DOHH2 (cell line): ENCODE results near the gene CAMK2D.

Experiments used
- H3F3A ChIP-seq: fragments of 200-600 bp; sonication (generic), shearing (Covaris generic); 2 replicates; pipeline ENCODE4 v1.6.0; 2016; ENCODE audit warnings: antibody characterized with exemption, mild to moderate bottlenecking; ENCODE audit not compliant: control insufficient read depth, insufficient read depth
- H3K27ac ChIP-seq: fragments of 200-600 bp; sonication (generic); 2 replicates; pipeline ENCODE4 v1.5.1; 2014; ENCODE audit warnings: low read depth, mild to moderate bottlenecking, low read length, moderate library complexity
- H3K27me3 ChIP-seq: fragments of 200-600 bp; sonication (generic); 2 replicates; pipeline ENCODE4 v1.6.1; 2014; ENCODE audit warnings: mild to moderate bottlenecking, low read length, mixed read lengths; ENCODE audit not compliant: control insufficient read depth
- H3K36me3 ChIP-seq: fragments of 200-600 bp; sonication (generic); 2 replicates; pipeline ENCODE4 v1.6.1; 2014; ENCODE audit warnings: mild to moderate bottlenecking, low read length, moderate library complexity, mixed read lengths; ENCODE audit not compliant: control insufficient read depth
- H3K4me1 ChIP-seq: fragments of 200-600 bp; sonication (generic); 2 replicates; pipeline ENCODE4 v1.6.1; 2014; ENCODE audit warnings: mild to moderate bottlenecking, low read length, mixed read lengths; ENCODE audit not compliant: control insufficient read depth
- H3K4me2 ChIP-seq: fragments of 200-600 bp; sonication (generic); 2 replicates; pipeline ENCODE4 v1.6.0; 2014; ENCODE audit warnings: mild to moderate bottlenecking, low read length, moderate library complexity
- H3K4me3 ChIP-seq: fragments of 200-600 bp; sonication (generic); 2 replicates; pipeline ENCODE4 v1.5.1; 2014; ENCODE audit warnings: mild to moderate bottlenecking, low read length, mixed read lengths
- H3K79me2 ChIP-seq: fragments of 200-600 bp; sonication (generic); 2 replicates; pipeline ENCODE4 v1.6.1; 2014; ENCODE audit warnings: mild to moderate bottlenecking, low read length, mixed read lengths; ENCODE audit not compliant: control insufficient read depth
- H3K9me2 ChIP-seq: fragments of 200-600 bp; sonication (generic); replicated peaks from 2 replicates; pipeline ENCODE4 v1.6.1; 2014; ENCODE audit warnings: mild to moderate bottlenecking, low read length, mixed read lengths; ENCODE audit not compliant: control insufficient read depth
- H3K9me3 ChIP-seq: fragments of 200-600 bp; sonication (generic); 2 replicates; pipeline ENCODE4 v1.6.1; 2014; ENCODE audit warnings: antibody characterized with exemption, low read length, mixed read lengths; ENCODE audit not compliant: control insufficient read depth, insufficient read depth
- H4K20me1 ChIP-seq: fragments of 200-600 bp; sonication (generic); 2 replicates; pipeline ENCODE4 v1.6.0; 2014; ENCODE audit warnings: low read depth, mild to moderate bottlenecking, antibody characterized with exemption, low read length, moderate library complexity; ENCODE audit not compliant: control insufficient read depth, insufficient read depth
- CTCF ChIP-seq: fragments of 200-600 bp; sonication (generic); IDR thresholded peaks from one replicate; pipeline ENCODE4 v1.5.1; 2014; ENCODE audit warnings: antibody characterized with exemption, mild to moderate bottlenecking, low read depth, low read length; ENCODE audit not compliant: poor library complexity, severe bottlenecking
- EZH2phosphoT487 ChIP-seq: fragments of 200-600 bp; sonication (generic); IDR thresholded peaks from 2 replicates; pipeline ENCODE4 v1.6.1; 2017; ENCODE audit warnings: borderline replicate concordance, mild to moderate bottlenecking, antibody characterized with exemption, low read length, moderate library complexity, mixed read lengths

The CAMK2D gene

GRCh38 chr4:113732967-113733527, 28.5 kb downstream of the CAMK2D start:
- no peak overlapping the region for H3K4me3 ChIP-seq
- no peaks in the 10 kb centered on the region; the same call in none of the 2 replicates for H3F3A ChIP-seq
- peaks cover 90% of the 10 kb centered on the region for H3K36me3 ChIP-seq
- H3K27me3 ChIP-seq: no peaks in the 10 kb centered on the region
- no peaks in the 10 kb centered on the region for H3K9me3 ChIP-seq
- H3K4me1 ChIP-seq: peaks cover 20% of the 10 kb centered on the region
- peaks cover 100% of the 10 kb centered on the region for H3K79me2 ChIP-seq
- TF ChIP-seq EZH2phosphoT487 (no peak), CTCF (no peak)
- no peaks in the 10 kb centered on the region for H3K9me2 ChIP-seq
- H3K27ac ChIP-seq: no peak overlapping the region
- no peak overlapping the region for H3K4me2 ChIP-seq
- peaks cover 2% of the 10 kb centered on the region; the same call in 1 of the 2 replicates for H4K20me1 ChIP-seq

GRCh38 chr4:113730467-113731216, 30.9 kb downstream of the CAMK2D start:
- Histone ChIP-seq H3K9me2 (no peaks in the 10 kb centered on the region), H3K36me3 (peaks cover 75% of the 10 kb centered on the region), H3K27ac (no peak overlapping the region), H3K4me1 (peaks cover 25% of the 10 kb centered on the region), H3K27me3 (no peaks in the 10 kb centered on the region), H3K79me2 (peaks cover 100% of the 10 kb centered on the region), H3K4me2 (no peak overlapping the region), H3F3A (no peaks in the 10 kb centered on the region; the same call in 1 of the 2 replicates), H3K4me3 (no peak overlapping the region), H3K9me3 (no peaks in the 10 kb centered on the region), H4K20me1 (peaks cover 6% of the 10 kb centered on the region; the same call in 1 of the 2 replicates)
- TF ChIP-seq EZH2phosphoT487: no peak
- TF ChIP-seq CTCF: no peak

- H4K20me1 ChIP-seq: peaks cover 6% of the 10 kb centered on the region; the same call in 1 of the 2 replicates
- peaks cover 97% of the 10 kb centered on the region for H3K79me2 ChIP-seq
- H3K4me1 ChIP-seq: peaks cover 25% of the 10 kb centered on the region
Observed at GRCh38 chr4:113727802-113728201, 33.7 kb downstream of the CAMK2D start.

More at GRCh38 chr4:113727802-113728201, 33.7 kb downstream of the CAMK2D start:
- Histone ChIP-seq H3K9me3 (no peaks in the 10 kb centered on the region), H3K9me2 (no peaks in the 10 kb centered on the region), H3K4me2 (no peak overlapping the region), H3K36me3 (peaks cover 47% of the 10 kb centered on the region), H3F3A (no peaks in the 10 kb centered on the region), H3K4me3 (no peak overlapping the region), H3K27me3 (no peaks in the 10 kb centered on the region), H3K27ac (no peak overlapping the region)
- TF ChIP-seq EZH2phosphoT487: no peak
- TF ChIP-seq CTCF: no peak
